SIG-M5 treated with dmso at 0.1 percent for 504 hours (cell line): ENCODE measurements around the gene HMGCR.

Source experiments
- DNase-seq: peaks from one replicate; lab custom pipeline; 2025; ENCODE audit not compliant: unreplicated experiment; lab: John Stamatoyannopoulos, UW

HMGCR gene

DNA sequence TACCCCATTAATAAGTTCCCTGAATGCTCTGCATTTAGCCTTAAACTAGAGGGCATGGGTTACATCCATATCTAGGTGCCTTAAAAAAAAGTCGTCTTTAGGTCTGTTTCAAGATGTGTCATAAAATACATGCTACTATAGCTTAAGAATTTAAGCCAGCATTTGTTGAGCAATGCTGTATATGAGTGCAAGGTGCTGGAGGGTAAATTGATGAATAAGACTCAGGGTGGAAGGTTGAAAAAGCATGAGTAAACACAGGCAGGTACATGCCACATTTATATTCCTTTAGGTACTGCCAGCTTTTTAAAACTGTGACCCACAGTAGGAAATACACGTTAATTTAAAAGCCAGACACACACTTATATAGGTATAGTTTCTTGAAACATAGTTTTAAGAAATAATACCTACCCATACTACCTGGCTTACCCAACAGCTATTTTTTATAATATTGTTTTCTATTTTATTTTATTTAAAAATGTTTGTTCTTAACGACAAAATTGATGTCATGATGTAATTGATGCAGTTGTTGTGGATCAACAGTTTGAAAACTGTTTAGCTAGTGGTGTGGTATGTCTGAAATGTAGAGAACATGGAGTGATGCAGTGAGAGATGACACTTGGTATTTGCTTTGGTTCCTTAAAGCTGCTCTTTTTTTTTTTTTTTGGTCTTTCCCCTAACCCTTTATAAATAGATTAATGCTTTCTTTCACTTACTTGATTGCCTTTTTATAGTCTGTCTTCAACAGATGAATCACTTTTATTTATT, 3.9 kb downstream of the HMGCR start:
- DNase-seq, result no peak

DNA sequence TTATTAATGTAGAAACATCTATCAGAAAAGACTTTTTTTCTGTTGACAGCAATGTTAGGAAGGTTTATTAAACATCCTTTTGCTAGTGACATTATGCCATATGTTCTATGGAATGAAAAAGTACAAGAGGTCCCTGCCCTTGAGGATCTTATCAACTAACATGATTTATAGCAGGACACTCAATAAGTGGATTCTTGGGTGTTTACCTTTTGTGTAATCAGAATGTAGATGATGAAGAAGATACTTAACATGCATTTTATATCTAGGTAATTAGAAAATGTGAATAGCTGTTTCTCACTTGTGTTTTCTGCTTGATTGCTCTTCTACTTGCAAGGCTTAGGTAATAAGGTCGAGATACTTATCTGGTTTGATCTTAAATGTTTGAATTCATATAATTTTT, 4.9 kb downstream of the HMGCR start:
- no peak for DNase-seq

GRCh38 chr5:75342836-75343235, 5.8 kb downstream of the HMGCR start:
- no peak for DNase-seq

DNA sequence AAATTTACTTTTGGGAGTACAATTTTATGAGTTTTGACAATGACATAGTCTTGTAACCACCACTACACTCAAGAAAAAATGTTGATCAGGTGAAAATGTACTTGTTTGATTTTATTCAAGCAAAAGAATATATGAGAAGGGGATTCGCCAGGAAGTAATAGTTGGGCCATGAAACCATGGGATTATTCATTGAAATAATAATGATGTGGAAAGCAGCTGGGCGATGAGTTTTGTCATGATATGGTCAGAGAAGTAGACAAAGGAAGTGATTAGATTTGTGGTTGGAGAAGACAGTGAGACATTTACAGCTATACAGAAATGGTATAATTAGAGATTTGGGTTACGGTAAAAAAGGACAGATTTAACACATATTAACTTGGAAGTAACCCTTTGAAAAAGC, 11.2 kb downstream of the HMGCR start:
- no peak for DNase-seq

- DNase-seq, result no peak
Observed at GRCh38 chr5:75349663-75350062, 12.6 kb downstream of the HMGCR start.

DNA sequence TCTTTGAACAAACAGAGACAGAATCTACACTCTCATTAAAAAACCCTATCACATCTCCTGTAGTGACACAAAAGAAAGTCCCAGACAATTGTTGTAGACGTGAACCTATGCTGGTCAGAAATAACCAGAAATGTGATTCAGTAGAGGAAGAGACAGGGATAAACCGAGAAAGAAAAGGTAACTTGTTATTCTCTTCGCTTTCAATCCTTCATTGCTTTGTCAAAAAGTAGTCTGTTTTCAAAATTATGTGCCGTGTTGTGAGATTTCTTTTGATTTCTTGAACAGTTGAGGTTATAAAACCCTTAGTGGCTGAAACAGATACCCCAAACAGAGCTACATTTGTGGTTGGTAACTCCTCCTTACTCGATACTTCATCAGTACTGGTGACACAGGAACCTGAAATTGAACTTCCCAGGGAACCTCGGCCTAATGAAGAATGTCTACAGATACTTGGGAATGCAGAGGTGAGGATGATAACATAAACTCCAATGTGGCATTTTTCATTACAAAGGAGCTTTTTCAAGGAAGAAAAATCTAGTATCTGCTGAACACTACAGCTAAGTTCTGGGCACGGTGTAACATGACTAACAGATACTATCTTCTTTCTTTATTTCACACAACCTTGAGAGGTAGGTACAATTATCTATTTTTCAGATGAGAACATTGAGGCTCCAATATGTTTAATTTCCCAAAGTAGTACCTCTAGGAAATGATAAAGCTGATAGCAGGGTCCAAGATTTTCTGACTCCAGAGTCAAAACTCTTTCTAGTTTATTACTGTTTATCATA, 14.3 kb downstream of the HMGCR start:
- DNase-seq, result no peak

GRCh38 chr5:75355236-75355635, 18.2 kb downstream of the HMGCR start:
- no peak for DNase-seq

- DNase-seq, result no peak
Observed at GRCh38 chr5:75356719-75357118, 19.7 kb downstream of the HMGCR start.

DNA sequence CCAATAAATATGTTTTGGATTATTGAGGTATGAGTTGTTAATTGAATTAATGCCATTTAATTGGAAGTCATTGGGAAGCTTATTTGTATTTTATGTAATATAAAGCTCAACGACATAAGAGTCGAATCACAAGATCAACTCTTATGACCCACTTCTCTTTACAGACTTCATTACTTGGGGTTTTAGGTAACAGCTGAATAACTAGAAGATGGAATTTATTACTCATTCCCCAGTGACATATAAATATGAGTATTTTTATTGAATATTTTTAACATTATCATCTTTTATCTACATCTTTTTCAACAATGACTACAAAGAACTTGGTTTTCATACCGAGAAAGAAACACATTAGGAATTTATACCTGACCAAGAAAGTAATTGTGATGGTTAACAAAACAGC, 21.1 kb downstream of the HMGCR start:
- no peak for DNase-seq

GRCh38 chr5:75361310-75361709, 24.3 kb downstream of the HMGCR start:
- no peak for DNase-seq

GRCh38 chr5:75362474-75362975, 25.5 kb downstream of the HMGCR start:
- DNase-seq, result no peak

DNA sequence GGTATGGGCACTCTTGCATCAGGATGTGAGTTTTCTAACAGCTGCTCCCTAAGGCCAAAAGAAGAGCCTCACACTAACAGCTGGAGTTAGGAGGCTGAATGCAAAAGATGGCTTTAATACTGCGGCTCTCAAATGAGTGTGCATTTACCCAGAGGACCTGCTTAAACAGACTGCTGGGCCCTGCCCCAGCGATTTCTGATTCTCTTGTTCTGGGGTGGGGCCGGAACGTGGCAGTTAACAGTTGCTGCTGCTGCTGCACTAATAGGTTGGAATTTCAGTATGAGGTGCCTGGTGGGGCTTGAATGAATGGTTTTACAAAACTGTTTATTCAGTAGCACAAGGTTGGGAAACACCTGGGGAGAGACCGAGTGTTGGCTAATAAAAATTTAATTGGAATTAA, 26.1 kb downstream of the HMGCR start:
- DNase-seq, result no peak

DNA sequence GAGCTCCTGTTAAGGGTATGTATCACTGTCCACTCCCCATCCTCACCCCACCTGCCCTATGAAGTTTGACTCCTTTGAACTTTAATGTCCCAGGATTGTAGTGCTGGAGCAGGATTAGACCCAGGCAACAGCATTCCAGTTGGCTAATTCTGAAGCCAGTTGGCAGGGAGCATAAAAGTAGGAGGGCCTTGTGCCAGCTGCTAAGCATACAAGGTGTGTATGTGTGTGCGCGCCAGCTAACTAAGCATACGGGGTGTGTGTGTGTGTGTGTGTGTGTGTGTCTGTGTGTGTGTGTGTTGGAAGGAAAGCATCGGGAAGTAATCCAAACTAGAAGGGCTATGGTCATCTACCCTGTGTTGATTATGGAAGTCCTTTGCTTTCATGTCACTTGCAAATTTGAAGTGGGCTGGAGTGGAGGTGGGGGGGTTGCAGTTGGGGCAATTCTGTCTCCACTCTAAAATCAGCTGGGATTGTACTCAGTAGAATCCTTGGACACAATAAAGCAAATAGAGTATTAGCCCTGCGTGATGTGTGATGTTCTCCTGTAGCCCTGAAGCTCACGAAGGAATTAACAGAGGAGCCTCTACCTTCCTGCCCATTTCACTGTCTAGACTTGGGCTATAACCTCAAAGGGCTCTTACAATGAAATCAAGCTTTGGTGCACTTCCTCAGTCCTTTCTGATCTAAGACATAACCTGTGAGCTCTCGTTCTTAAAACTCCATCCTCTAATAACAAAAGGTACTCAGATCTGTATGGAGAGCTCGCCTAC, 26.9 kb downstream of the HMGCR start:
- DNase-seq, result no peak

GRCh38 chr5:75364571-75365280, 27.7 kb downstream of the HMGCR start:
- no peak for DNase-seq

DNA sequence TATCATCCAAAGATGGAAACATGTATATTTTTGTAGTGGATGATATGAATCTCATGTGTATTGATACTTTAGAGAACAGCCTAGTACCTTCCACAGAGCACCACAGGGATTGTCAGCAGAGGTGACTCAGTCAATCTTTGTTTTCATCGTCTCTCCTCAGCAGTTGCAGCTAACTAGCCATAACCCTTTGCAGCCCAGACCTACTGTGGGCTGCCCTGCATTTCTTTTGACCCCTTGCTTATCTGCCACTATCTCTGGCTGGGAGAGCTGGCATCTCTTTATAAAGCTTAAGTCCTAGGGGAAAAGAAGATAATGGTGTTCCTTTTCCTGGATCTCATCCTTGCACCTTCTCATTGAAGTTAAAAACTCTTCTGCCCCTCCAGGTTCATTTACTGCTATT, 28.7 kb downstream of the HMGCR start:
- DNase-seq, result no peak

GRCh38 chr5:75366787-75367186, 29.8 kb downstream of the HMGCR start:
- no peak for DNase-seq

- no peak for DNase-seq
Observed at GRCh38 chr5:75367401-75367800, 30.4 kb downstream of the HMGCR start.

DNA sequence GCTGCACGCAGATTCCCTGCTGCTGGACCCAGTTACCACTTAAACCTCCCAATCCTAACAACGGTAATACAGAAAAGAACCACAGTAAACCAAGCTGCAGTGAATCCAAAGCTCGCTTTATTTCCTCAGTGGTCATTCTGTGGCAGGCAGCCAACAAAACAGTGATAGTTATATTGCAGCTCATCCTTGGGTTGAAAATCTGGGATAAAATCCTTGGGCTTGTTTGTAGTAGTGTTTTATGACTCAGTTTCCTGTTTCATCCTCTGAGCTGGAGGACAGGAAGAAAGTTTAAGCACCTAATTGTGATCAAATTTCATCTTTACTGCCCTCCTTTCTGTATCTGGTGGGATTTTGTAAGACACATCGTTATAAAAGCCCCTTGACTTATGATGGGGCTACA, 31.4 kb downstream of the HMGCR start:
- no peak for DNase-seq

DNA sequence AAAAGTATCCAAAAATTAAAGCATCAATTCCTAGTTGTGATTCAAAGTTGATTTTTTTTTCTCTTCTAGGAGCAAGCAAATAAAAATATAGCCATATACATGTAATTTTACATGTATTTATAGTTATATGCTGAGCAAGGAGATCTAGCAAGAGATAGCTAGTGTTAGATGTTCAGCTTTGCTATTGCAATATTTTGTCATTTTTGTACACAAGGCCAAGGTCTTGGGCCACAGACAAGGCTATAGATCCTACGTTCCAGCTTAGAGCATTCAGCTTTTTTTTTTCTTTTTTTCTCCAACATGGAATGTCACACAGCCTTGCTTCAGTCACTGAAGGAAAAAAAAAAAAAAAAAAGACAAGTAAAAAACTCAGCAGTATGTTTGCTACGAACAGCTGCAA, 36.8 kb downstream of the HMGCR start:
- DNase-seq, result no peak

DNA sequence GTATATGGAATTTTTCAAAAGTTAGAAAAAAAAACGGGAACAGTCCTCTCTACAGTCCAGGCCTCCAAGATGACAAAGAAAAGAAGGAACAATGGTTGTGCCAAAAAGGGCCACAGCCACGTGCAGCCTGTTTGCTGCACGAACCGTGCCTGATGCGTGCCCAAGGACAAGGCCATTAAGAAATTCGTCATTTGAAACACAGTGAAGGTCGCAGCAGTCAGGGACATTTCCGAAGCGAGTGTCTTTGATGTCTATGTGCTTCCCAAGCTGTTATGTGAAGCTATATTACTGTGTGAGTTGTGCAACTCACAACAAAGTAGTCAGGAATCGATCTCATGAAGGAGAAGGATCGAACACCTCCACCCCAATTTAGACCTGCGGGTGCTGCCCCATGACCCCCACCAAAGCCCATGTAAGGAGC, 37.4 kb downstream of the HMGCR start:
- DNase-seq, result no peak

GRCh38 chr5:75375414-75375813, 38.4 kb downstream of the HMGCR start:
- no peak for DNase-seq
